GM18511 (cell line): Measurements from ENCODE around the gene CCL27.

ENCODE experiments used
- ATAC-seq: cut with Tn5 transposase; IDR thresholded peaks from one replicate; pipeline ENCODE4 v1.9.1; 2021; ENCODE audit warnings: mild to moderate bottlenecking, moderate library complexity; ENCODE audit not compliant: unreplicated experiment

Gene CCL27

DNA sequence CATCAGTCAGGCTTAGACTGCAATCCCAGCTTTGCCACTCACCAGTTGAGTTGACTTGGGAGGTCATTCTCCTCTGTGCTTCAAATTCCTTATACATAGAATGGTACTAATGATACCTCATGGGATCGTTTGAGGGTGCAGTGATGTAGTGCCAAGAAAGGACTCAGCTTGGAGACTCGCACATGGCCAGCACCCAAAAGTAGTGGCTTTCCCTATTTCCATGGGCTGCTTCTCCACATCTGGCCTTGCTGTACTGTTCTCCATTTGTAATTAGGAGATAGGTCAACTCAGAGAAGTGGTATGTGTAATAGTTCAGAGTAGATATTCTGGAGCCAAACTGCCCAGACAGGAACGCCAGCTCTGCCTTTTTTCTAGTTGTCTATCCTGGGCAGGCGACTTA is 23.1 kb upstream of the CCL27 start:
- ATAC-seq, result no peak

DNA sequence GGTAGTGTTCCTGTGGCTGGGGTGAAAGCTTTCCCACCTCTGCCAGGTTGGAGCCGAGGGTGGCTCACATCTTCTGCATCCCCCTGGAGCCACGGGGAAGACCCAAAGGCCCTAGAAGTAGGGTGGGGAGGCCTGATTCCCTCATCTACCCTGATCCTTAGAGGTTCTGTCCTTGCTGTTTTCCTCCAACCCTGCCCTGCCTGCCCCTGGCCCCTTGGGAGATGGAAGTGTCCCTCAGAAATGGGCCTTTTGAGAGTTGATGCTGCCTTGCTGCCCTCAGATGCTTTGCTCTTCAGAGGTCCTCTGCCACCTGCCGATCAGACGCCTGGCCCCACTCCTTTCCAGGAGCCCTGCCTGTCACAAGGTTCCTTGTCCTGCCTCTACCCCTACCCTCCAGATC is 22.4 kb upstream of the CCL27 start:
- ATAC-seq, result no peak

DNA sequence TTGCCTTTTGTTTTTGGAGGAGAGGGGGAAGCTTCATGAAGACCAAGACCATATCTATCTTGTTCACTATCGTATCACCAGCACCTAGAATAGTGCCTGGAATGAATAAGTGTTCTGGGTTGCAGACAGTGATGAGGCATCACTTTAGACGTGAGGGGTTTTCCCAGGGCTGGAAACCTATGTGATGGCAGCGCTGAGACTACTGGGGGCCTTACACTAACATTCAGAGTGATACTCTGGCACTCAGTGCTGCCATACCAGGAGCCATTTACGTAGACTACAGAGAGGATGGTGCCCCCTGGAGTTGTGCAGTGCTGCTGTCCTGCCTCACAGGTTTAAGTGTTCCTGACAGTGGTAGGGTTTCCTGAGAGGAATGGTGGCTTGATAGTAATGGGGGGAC is 21.7 kb upstream of the CCL27 start:
- no peak for ATAC-seq

DNA sequence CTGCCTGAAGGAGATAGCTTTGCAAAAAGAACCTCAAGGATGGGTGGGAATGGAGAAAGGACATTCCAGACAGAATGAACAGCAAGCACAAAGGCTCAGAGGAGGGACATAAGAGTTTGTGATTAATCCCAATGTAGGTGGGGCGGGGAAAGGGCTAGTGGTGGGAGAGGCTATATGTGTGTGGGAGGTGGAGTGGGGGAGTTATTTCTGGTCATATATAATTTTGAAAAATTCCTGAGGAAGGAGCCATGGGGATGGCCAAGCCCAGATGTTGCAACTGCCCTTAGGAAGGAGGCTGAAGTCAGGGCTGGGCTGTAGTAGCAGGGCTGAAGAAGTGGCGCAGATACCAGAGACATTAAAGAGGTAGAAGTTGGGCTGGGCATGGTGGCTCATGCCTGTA is 13.4 kb upstream of the CCL27 start:
- ATAC-seq, result no peak

DNA sequence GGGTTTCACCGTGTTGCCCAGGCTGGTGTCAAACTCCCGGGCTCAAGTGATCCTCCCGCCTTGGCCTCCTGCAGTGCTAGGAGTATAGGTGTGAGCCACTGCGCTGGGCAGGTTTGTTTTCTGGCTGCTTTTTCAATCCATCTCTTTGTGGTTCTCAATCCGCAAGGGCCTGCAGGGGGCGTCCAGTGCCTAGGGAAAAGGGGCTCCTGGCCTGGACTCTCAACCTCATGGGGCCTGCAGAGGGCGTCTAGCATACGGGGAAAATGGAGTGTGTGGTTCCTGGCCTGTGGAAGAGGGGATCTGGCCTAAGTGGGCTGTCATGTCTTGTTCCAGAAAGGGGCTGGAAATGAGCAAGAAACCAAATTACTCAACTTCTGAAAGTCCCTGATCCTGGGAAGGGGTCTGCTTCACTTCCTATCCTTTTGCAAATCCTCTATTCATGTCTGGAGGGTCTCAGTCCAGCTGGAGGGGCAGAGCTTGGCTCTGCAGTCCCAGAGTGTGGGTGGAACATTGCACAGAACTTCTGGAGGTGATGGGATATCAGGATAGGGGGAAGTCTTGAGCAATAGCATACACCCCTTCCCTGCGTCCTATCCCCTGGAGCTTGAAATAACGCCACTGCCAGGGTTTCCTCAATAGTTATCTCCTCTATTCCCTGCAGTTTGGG is 12.7 kb upstream of the CCL27 start:
- no peak for ATAC-seq

DNA sequence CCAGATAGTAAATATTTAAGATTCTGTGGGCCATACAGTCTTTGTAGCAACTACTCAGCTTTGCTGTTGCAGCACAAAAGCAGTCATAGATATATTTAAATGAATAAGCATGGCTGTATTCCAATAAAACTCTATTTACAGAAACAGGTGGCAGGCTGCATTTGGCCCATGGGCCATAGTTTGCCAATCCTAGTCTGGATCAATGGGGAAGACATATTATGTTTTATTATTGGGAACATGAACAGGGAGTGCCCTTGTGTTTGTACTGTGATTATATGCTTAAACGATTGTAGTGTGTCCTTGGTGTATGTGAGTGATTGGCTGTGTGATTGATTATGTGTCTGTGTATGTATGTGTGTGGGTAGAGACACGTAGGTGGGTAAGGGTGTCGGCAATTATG is 12.0 kb upstream of the CCL27 start:
- no peak for ATAC-seq

DNA sequence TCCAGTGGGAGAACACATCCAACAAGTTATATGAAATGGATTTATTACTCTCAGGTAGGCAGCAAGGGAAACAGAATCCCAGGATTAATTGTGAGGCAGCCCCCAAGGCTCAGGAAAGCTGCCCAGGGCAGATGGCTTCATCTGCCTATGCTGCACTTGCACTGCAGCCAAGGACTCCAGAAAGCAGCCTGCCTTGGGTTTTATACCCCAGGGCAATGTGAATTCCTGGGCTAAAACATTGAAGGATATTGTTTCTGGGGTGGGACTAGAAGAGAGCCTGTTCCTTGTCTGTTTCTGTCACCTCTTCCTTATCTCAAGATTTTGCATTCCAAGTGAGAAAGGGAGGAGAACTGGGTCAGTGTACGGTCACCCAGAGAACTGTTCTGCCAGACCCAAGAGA is 8.8 kb upstream of the CCL27 start:
- no peak for ATAC-seq

DNA sequence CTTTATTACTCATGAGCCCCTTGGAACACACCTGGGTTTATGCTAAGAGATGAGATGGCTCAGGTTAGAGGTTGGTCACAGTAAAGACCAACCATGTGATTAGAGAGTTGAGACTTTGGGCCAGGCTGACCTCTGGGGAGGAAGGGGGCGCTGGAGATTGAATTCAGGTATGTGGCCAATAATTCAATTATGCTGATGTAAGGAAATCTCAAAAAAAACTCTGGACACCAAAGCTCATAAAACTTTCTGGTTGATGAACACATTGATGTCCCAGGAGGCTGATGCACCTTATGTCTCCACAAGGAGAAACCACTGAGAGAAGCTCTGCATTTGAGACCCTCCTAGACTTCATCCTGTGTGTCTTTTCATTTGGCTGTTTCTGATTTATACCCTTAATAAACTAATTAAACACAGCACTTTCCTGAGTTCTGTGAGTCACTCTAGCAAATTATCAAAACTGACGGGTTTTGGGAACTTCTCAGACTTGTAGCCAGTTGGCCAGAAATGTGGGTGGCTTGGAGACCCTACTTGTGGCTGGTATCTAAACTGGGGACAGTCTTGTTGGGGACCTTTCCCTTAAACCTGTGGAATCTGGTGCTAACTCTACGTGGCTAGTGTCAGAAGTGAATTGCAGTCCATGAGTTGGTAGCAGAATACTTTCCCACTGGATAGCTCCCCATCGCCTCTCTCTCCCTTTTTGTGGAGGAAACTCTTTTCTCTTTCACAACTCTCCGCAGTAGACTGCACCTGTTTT is 7.5 kb upstream of the CCL27 start:
- no peak for ATAC-seq

DNA sequence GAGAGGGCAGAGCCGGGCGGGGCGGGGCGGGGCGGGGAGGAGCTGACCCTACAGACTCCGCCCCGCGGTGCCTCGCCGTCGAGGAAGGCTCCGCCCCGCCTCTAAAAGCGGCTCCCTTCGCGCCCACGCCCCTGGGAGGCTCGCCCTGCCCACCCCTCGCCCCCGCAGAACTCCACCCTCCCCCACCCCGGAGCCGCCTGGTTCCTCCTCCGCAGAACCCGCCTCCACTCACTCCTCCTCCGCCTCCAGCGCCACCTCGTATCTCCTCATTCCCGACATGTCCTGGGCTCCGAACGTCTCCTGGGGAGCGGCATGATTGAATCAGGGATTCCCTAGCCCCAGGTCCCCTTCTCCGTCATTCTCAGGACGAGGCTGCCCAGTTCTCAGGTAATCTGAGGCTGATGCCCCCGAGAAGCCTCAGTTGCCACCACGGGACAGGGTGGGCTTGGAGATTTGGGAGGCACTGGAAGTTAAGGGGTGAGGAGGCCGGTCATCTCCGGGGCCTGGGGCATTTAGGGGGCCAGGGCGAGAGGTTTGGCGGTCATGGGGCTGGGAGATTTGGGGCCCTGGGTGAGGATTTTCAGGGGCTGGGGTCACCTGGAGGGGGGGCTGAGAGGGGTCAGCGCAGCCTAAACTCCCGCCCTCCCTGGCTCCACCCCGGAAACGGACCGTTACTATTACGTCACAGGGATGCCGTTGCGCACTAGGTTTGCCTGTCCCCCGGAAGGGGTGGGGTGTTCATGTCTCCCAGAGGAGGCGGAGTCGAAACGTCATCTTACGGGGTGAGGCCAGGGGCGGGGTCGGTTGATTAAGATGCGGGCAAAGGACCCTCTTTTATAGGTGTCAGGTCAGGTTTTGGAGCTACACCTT is 3.2 kb upstream of the CCL27 start:
- ATAC-seq, result peak; percentile 75

DNA sequence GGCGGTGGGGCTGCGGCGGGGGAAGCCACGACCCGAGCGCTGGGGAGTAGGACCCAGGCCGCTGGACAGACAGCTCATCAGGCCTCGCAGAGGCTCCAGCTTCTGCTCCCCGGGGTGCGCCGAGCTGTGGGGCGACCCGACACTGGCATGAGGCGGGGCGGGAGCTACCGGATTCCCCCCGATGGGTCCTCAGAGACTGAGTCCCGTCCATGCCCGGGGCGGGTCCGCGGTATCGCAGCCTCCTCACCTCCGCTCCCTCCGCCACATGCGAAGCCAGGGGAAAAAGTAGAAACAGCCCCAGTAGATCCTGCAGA is 2.6 kb upstream of the CCL27 start:
- ATAC-seq, result peak; percentile 34

DNA sequence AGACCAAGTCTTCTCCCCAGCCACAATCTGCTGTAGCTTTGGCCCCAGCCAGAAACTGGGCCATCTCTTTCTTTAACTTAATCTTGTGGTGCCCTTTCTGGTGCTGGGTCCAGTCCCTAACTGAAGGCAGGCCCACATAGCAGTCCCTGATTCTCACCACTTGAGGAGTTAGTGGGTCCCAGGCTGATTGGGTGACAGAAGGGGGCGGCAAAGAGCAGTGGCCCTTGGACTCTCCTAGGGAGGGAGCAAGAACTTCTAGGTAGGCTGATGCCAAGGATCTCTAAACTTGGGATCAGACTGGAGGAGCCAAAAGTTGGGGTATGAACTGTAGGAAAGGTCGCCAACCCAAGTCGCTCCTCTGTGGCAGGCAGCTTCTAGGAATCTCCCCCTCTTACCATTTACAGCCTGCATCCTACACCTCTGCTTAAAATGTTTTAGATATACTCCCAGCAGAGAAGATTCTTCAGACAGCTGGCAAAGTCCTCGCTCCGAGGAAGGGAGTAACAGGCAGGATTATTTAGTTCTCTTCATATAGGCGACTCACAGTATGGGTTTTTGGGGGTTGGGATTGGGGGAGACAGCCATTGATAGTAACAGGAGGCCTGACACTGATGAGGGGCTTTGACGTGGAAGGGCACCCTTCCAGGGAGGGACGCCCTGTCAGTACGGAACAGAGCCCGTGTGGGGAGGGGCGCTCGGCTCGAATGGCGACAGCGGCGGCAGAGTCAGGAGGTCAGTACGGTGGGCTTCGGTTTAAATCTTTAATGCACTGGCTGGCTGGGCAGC is 2.0 kb upstream of the CCL27 start:
- peak; percentile 59 for ATAC-seq

DNA sequence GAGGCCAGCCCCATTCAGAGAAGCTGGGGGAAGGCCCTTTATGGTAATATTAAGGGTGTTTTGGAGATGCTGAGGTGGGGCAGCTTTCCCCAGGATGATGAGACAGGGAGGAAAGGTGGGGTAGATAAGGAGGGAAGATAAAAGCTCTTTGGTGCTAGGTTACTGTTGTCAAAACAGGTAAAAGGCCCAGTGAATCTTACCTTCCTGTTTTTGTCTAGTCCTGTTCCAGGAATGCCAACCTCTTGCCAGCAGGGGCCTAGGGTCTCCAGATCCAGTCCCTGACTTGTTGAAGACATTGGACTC is 797 bp upstream of the CCL27 start:
- ATAC-seq, result no peak

DNA sequence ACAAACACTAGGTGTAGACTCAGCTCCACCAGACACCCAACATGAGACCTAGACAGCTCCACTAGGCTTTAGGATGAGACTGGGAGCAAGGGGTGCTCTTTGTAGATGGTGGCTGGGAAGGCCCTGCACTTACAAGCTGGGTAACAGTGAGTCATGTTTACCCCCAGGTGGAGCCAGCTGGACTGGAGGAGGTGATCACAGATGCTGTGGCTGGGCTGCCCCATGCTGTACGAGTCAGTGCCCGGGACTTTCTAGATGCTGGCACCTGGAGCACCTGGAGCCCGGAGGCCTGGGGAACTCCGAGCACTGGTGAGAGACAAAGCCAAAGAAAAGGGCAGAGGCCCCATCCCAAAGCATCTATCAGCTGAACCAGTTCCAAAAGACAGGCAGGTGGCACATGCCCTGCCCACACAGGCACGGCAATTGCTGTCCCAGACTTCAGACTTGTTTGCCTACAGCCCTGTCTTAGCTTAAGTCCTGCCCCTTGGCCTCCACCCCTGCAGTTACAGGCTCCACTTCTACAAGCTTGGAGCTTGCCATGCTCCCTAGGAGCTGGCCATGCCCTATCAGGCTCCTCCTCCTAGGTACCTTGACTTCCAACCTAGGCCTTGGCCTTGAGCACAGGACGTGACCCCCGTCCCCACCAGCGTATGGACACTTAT is 2.7 kb downstream of the CCL27 start:
- ATAC-seq, result no peak

DNA sequence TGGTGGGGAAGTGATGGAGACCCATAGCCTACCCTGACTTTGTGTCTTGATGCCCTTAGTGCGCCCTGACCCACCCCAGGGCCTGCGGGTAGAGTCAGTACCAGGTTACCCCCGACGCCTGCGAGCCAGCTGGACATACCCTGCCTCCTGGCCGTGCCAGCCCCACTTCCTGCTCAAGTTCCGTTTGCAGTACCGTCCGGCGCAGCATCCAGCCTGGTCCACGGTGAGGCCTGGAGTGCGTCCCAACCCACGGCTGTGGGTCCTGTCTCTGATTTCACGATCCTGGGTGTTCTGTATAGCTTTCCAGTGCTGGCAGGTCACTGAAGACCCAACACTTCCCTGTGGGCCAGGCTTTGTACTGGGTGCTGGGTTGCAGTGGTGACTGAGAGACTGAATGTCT is 4.0 kb downstream of the CCL27 start:
- no peak for ATAC-seq

DNA sequence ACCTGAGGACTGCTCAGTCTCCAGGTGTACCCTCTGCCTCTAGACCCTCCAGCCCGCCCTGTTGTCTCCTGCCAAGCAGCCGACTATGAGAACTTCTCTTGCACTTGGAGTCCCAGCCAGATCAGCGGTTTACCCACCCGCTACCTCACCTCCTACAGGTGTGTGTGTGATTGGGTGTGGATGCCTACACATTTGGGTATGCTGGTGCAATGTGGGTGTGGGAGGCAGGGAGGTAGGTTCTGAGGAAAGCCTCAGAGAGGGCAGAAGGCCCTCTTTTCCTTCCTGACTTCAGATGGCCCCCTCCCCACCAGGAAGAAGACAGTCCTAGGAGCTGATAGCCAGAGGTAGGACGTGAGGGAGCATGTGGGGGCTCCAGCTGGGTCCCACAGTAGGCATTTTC is 5.5 kb downstream of the CCL27 start:
- no peak for ATAC-seq

DNA sequence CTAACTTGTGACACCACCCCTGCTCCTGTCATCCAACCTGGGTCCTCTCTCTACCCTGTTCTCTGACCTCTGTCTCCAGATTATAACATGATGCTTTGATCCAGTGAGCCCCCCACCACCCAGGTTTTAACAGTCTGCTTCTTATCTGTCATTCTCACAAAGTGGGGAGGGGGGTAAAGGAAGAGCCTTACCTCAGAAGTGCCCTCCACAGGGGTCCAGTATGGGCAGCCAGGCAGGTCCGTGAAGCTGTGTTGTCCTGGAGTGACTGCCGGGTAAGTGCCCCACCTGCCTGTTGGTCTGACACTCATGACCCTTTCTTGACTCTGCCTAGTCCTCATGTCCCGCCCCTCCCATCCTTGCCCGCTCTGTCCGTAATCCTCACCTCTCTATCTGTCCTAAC is 7.1 kb downstream of the CCL27 start:
- ATAC-seq, result no peak

DNA sequence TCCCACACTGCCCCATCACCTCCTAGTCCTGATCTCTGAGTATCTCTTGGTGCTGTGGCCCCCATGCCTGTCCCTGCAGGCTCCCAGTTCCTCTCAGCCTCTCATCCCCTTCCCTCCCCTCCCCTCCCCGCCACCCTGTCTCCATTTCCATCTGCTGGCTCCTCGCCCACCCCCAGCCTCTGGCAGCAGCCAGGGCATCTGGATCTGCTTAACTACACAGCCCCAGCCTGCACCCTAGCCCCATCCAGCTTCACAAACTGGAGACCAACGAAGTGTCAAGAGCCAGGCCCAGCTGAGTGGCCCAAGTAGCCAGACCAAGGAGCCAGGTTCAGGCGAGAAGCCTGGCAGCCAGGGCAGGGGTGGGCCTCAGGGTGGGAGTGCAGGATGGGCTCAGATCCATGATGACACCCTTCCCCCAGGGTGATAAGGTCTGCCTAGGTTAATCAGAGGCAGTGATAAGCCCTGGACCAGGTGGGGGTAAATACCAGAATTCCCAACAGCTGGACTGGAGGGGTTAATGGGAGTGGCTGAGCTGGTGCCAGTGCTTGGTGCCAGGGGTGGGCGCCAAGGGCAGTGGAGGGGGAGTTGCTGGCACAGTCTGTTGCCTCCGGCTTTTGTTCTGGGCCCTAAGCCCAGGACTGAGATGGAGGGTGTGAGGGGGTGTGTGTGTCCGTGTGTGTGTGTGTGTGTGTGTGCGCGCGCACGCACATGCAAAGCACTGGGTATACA is 8.0 kb downstream of the CCL27 start:
- ATAC-seq, result no peak

DNA sequence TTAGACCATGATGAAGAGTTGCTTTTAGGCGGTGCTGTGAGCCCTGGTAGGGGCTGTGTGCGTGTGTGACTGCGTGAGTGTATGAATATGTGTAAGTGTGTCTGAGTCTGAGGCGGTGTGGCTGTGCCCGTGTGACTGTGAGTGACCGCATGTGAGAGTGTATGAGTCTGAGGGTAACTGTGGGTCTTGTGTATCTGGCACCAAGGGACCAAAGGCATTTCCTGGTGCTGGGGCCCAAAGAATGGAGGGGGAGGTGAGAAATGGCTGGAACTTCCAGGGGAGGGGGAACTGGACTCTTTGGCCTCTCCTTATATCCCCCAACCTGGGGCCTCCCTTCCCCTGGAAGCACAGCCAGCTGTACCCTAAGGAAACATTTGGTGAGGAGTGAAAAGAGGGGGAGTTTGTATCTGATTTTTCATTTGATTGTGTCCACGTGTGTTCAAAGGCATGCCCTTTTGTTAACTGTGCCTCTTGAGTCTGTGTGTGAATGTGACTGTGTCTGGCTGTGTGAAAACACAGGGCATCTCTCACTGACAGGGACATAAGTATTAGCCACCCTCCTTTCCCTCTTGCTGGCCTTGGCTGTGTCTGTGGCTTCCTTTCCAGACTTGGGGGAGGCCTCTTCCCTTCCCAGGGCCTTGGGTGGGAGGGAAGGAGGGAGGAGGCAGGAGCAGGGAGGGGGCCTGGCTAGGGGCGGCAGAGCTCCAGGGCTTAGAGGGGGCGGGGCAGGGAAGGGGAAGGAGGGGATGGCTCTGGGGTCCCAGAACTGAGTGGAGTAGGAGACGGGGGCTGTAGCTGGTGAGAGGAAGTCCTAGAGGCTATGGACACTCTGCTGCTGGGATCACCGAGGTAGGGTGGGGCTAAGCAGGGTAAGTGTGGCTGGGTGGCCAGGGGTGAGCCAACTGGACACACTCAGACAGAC is 9.0 kb downstream of the CCL27 start:
- no peak for ATAC-seq

DNA sequence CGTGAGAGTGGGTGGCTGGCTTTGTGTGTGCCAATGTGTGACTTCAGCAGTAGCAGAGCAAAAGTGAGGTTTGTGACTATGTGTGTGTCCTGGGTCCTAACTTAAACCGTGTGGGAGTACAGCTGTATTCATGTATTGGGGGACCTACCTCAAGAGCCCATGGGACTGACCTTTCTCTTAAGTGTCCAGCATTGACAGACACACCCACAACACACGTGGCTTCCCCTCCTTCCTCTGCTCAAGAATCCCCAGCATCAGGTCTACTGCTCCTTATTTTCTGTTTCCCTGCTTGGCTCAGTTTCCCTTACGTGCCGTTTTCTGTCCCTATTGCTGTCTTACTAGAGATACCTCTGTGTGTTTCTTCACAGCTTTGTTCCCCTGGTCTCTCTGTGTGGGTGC is 9.9 kb downstream of the CCL27 start:
- no peak for ATAC-seq
